Small intestine (tissue), 16 donors: ENCODE measurements around the gene HDAC2. TPM values are rescaled to one million over a fixed set of nuclear protein-coding genes. Genes with fewer than 3 reads are reported as not detected.
A peak's percentile ranks its signal among the peaks of the same experiment; 100 is the strongest.
"Not testable (repeated sequence)": the region's sequence is repeated elsewhere in the genome, so short reads cannot be mapped to it uniquely, and the experiment has no call there.

Experiments used
- DNase-seq, 2 donors: peaks; one replicate each; pipeline versions ENCODE4 v3.0.0 to v3.0.0-alpha.2; 2013
- FAIRE-seq: peaks from 2 replicates; lab custom pipeline; 2012; peaks lifted over from hg19 to GRCh38; lab: Jason Lieb, UNC
- H3K27ac ChIP-seq, 3 donors: one replicate each; pipeline ENCODE4 v1.5.1; 2013; ENCODE audit warnings: low read length in 2 of 3, mild to moderate bottlenecking in 2 of 3, control low read depth in 1 of 3, inconsistent platforms in 1 of 3, low read depth in 1 of 3, moderate library complexity in 1 of 3
- H3K27me3 ChIP-seq, 3 donors: one replicate each; pipeline ENCODE4 v1.6.1; 2013; ENCODE audit warnings: low read length in 3 of 3, inconsistent platforms in 1 of 3; ENCODE audit not compliant: control insufficient read depth in 3 of 3, insufficient read depth in 3 of 3
- H3K36me3 ChIP-seq, 3 donors: one replicate each; pipeline ENCODE4 v1.6.1; 2013; ENCODE audit warnings: low read length in 3 of 3, inconsistent platforms in 1 of 3, low read depth in 1 of 3, mild to moderate bottlenecking in 1 of 3, moderate library complexity in 1 of 3; ENCODE audit not compliant: control insufficient read depth in 3 of 3, insufficient read depth in 2 of 3
- H3K4me1 ChIP-seq, 3 donors: one replicate each; pipeline ENCODE4 v1.6.1; 2013; ENCODE audit warnings: low read length in 2 of 3, inconsistent platforms in 1 of 3, low read depth in 1 of 3, mild to moderate bottlenecking in 1 of 3, moderate library complexity in 1 of 3; ENCODE audit not compliant: control insufficient read depth in 3 of 3, insufficient read depth in 2 of 3
- H3K4me3 ChIP-seq, 3 donors: one replicate each; pipeline ENCODE4 v1.5.1; 2013; ENCODE audit warnings: low read length in 3 of 3, control low read depth in 1 of 3, inconsistent platforms in 1 of 3, low read depth in 1 of 3, mild to moderate bottlenecking in 1 of 3, moderate library complexity in 1 of 3
- H3K9me3 ChIP-seq, 2 donors: one replicate each; pipeline ENCODE4 v1.6.1; 2013; ENCODE audit warnings: low read depth in 1 of 2, low read length in 1 of 2; ENCODE audit not compliant: control insufficient read depth in 2 of 2, insufficient read depth in 1 of 2
- WGBS, 3 donors: extraction: QIAGEN DNeasy Blood & Tissue Kit; methylation state at CpG; one replicate each; pipeline ENCODE4 v1.1.7; 2013; 5-methylcytosine and 5-hydroxymethylcytosine counted together
- long read RNA-seq, 10 donors: transcript quantifications; one replicate each; lab custom pipeline, GENCODE V29; 2026
- polyA plus RNA-seq, 4 donors: library from polyadenylated mRNA; stranded (reverse) in 3 of 4; unstranded in 1 of 4; fragments of 200-250 nt in 3 of 4; fragments of 120-200 nt in 1 of 4; gene quantifications; one replicate each; pipeline versions ENCODE4 v1.2.1 to v1.2.3, GENCODE V29; 2013
- donor health status: healthy with polysubstance abuse.
- donor health status: control.
- donor health status: control.
- donor health status: Bipolar disorder and iron deficiency.
- donor health status: healthy.

The HDAC2 gene
- polyA plus RNA-seq = 100 to 1,000 TPM in 1 of 4 donors, 10 to 100 TPM in 3; 42.7 to 119 (median 69.3) TPM
- long read RNA-seq, donor 1, full-length matches to known transcripts = 46 of 120 reads
- long read RNA-seq, donor 1, partial matches to known transcripts = 74 of 120 reads
- long read RNA-seq, donor 1, other reads (novel, unspliced or antisense) = 0 of 120 reads
- long read RNA-seq, donor 2, full-length matches to known transcripts = 10 of 25 reads
- long read RNA-seq, donor 2, partial matches to known transcripts = 15 of 25 reads
- long read RNA-seq, donor 2, other reads (novel, unspliced or antisense) = 0 of 25 reads
- long read RNA-seq, donor 3, full-length matches to known transcripts = 9 of 64 reads
- long read RNA-seq, donor 3, partial matches to known transcripts = 55 of 64 reads
- long read RNA-seq, donor 3, other reads (novel, unspliced or antisense) = 0 of 64 reads
- long read RNA-seq, donor 4, full-length matches to known transcripts = 1 of 1 reads
- long read RNA-seq, donor 4, partial matches to known transcripts = 0 of 1 reads
- long read RNA-seq, donor 4, other reads (novel, unspliced or antisense) = 0 of 1 reads
- long read RNA-seq, donor 5, full-length matches to known transcripts = 6 of 11 reads
- long read RNA-seq, donor 5, partial matches to known transcripts = 5 of 11 reads
- long read RNA-seq, donor 5, other reads (novel, unspliced or antisense) = 0 of 11 reads
- long read RNA-seq, donor 6, full-length matches to known transcripts = 14 of 26 reads
- long read RNA-seq, donor 6, partial matches to known transcripts = 12 of 26 reads
- long read RNA-seq, donor 6, other reads (novel, unspliced or antisense) = 0 of 26 reads
- long read RNA-seq, donor 7, full-length matches to known transcripts = 40 of 142 reads
- long read RNA-seq, donor 7, partial matches to known transcripts = 102 of 142 reads
- long read RNA-seq, donor 7, other reads (novel, unspliced or antisense) = 0 of 142 reads
- long read RNA-seq, donor 8, full-length matches to known transcripts = 3 of 3 reads
- long read RNA-seq, donor 8, partial matches to known transcripts = 0 of 3 reads
- long read RNA-seq, donor 8, other reads (novel, unspliced or antisense) = 0 of 3 reads
- long read RNA-seq, donor 9, full-length matches to known transcripts = 9 of 20 reads
- long read RNA-seq, donor 9, partial matches to known transcripts = 11 of 20 reads
- long read RNA-seq, donor 9, other reads (novel, unspliced or antisense) = 0 of 20 reads
- long read RNA-seq, donor 10, full-length matches to known transcripts = 29 of 97 reads
- long read RNA-seq, donor 10, partial matches to known transcripts = 68 of 97 reads
- long read RNA-seq, donor 10, other reads (novel, unspliced or antisense) = 0 of 97 reads

GRCh38 chr6:113970805-113971676, at the start of gene HDAC2:
HDAC2 (minus strand) TSS chr6:113971148; CDS start chr6:113970908, 240 bp downstream.
- Histone ChIP-seq H3K27me3 (no peaks in the 10 kb centered on the region), H3K36me3 (no peaks in the 10 kb centered on the region), H3K27ac (peak within 1 kb of the TSS; percentile 90 to 98 (median 96)), H3K4me3 (peak within 1 kb of the TSS; percentile 97 to 99 (median 99)), H3K4me1 (peaks cover 3 to 5% (median 4%) of the 10 kb centered on the region in 3 donors), H3K9me3 (no peaks in the 10 kb centered on the region)
- DNase-seq = peak; percentile 73 to 94
- no peak for FAIRE-seq
- 0 to 1% (median 0%) methylated on average over 60 to 82 of the region's 82 CpGs for WGBS, 3 donors

GRCh38 chr6:114020196-114020595, 49.2 kb upstream of the HDAC2 start:
- Histone ChIP-seq H3K27ac (no peak overlapping the region), H3K9me3 (no peaks in the 10 kb centered on the region), H3K4me3 (no peak overlapping the region), H3K4me1 (no peaks in the 10 kb centered on the region), H3K36me3 (no peaks in the 10 kb centered on the region), H3K27me3 (no peaks in the 10 kb centered on the region)
- no peak for DNase-seq
- WGBS, 3 donors = 92 to 95% (median 93%) methylated on average over 15 of the region's 15 CpGs
- no peak for FAIRE-seq

GRCh38 chr6:114017146-114017545, 46.2 kb upstream of the HDAC2 start:
- not testable (repeated sequence) for DNase-seq, FAIRE-seq, H3K4me3 ChIP-seq, H3K4me1 ChIP-seq, H3K27me3 ChIP-seq, H3K27ac ChIP-seq, H3K9me3 ChIP-seq, H3K36me3 ChIP-seq
- 91 to 94% (median 94%) methylated on average over 6 of the region's 6 CpGs for WGBS, 3 donors

GRCh38 chr6:114014106-114014505, 43.2 kb upstream of the HDAC2 start:
- not testable (repeated sequence) for H3K27me3 ChIP-seq, H3K27ac ChIP-seq, H3K4me3 ChIP-seq, H3K9me3 ChIP-seq, H3K36me3 ChIP-seq, DNase-seq, H3K4me1 ChIP-seq, FAIRE-seq
- WGBS, 3 donors = 55 to 68% (median 68%) methylated on average over 2 of the region's 2 CpGs

- 15 to 52% (median 34%) methylated on average over 7 of the region's 7 CpGs for WGBS, 3 donors
- H3K27ac ChIP-seq = peak overlapping the region in 1 of 3 donors; percentile 1
- DNase-seq = peak; percentile 37 to 42
- H3K4me3 ChIP-seq, FAIRE-seq, H3K27me3 ChIP-seq, H3K4me1 ChIP-seq, H3K36me3 ChIP-seq, H3K9me3 ChIP-seq: not testable (repeated sequence)
These were observed 40.5 kb upstream of the HDAC2 start for GRCh38 chr6:114011486-114011885.

- DNase-seq (no peak), FAIRE-seq (no peak)
- no peaks in the 10 kb centered on the region for H3K36me3 ChIP-seq
- H3K9me3 ChIP-seq = no peaks in the 10 kb centered on the region
- peaks cover 0 to 8% (median 2%) of the 10 kb centered on the region in 3 donors for H3K4me1 ChIP-seq
- no peak overlapping the region for H3K4me3 ChIP-seq
- peaks cover 0 to 2% (median 0%) of the 10 kb centered on the region in 3 donors for H3K27me3 ChIP-seq
- H3K27ac ChIP-seq = no peak overlapping the region
- 69 to 81% (median 75%) methylated on average over 2 of the region's 2 CpGs for WGBS, 3 donors
These were observed 39.6 kb upstream of the HDAC2 start for GRCh38 chr6:114010540-114010939.

GRCh38 chr6:114009192-114009591, 38.2 kb upstream of the HDAC2 start:
- no peak overlapping the region for H3K4me3 ChIP-seq
- peaks cover 0 to 2% of the 10 kb centered on the region in 2 donors for H3K9me3 ChIP-seq
- no peaks in the 10 kb centered on the region for H3K27me3 ChIP-seq
- DNase-seq (no peak), FAIRE-seq (no peak)
- H3K27ac ChIP-seq = no peak overlapping the region
- no peaks in the 10 kb centered on the region for H3K36me3 ChIP-seq
- WGBS, 3 donors = 71 to 80% (median 80%) methylated on average over 2 of the region's 2 CpGs
- peaks cover 0 to 7% (median 2%) of the 10 kb centered on the region in 3 donors for H3K4me1 ChIP-seq
